HG03060 (cell line): ENCODE results near the gene C3orf18.

Experiments
- ATAC-seq: cut with Tn5 transposase; IDR thresholded peaks from one replicate; pipeline ENCODE4 v1.9.1; 2021; ENCODE audit warnings: low read depth, moderate number of reproducible peaks; ENCODE audit not compliant: unreplicated experiment

Gene C3orf18

GRCh38 chr3:50581459-50581842 is 13.9 kb upstream of the C3orf18 start:
- no peak for ATAC-seq

DNA sequence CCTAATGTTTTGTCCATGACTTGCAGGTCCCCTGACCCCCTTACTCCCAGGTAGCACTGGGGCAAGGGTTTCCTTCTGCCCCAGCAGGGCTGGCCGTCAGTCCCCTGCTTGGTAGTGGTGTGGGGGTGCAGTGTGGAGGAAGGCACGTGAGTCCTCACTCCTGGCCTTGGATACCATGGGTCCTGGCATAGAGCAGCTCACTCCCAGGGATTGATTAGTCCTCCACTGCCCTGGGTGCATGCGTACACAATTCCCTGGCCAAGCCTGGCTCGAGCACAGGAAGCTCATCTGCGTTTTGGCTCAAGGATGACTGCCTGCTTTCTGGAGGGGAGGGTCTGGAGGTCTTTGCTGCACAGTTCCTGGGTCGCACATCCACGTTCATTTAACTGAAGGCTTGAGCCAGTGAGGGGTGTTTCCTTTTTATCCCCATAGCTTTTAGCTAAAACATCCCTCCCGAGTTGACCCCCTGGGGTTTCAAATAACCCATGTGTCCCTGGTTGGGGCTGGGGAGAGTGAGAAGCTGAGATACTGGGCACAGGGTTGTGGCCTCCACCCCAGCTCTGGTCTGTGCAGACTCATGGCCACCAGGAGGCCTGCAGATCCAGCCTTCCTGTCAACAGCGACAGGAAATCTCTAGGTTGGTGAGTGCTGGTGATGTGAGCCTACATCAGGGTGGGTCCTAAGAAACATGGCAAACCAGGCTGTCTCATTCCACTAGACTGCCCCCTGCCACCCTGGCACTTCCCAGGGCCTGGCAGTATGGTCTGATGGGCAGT is 13.3 kb upstream of the C3orf18 start:
- no peak for ATAC-seq

- ATAC-seq: no peak
Measured at GRCh38 chr3:50577348-50577747, 9.8 kb upstream of the C3orf18 start.

- no peak for ATAC-seq
Measured at GRCh38 chr3:50575372-50575771, 7.8 kb upstream of the C3orf18 start.

DNA sequence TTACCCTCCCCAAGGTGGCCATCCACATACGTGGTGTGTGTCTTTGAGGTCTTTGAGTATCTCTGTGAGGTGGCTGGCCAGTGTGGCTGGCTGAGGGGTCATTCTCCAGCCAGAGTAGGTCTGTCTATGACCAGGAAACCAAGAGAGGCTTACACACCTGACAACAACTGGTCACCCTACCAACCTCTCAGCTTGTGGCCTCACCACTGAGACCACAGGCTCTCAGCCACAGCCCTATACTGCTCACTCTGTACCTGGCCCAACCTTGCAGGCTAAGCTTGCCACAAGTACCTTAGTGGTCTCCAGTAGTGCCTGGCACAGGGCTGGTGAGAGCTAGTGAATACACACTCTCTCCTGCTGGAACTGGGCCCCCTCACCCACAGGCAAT is 6.9 kb upstream of the C3orf18 start:
- no peak for ATAC-seq

- no peak for ATAC-seq
Measured at GRCh38 chr3:50573566-50574443, 6.3 kb upstream of the C3orf18 start.

GRCh38 chr3:50572801-50573371 is 5.3 kb upstream of the C3orf18 start:
- no peak for ATAC-seq

- ATAC-seq: no peak
Measured at GRCh38 chr3:50572158-50572557, 4.6 kb upstream of the C3orf18 start.

DNA sequence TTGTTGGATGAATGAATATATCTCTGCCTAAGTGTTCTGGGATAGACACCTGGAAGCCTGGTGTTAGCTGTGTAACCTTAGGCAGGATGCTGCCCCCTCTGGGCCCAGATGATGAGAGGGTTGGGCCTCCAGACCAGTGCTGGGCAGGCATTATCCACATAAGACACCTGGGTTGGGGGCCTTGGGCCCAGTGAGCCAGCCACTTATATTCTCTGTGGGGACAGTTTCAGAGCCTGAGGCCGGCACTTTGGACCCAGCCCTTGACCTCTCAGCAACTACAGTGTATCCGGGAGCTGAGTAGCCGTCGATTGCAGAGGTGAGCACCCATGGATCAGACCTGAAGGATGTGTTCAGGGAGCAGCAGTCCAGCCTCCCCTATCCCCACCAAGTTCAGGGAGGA is 3.9 kb upstream of the C3orf18 start:
- no peak for ATAC-seq

DNA sequence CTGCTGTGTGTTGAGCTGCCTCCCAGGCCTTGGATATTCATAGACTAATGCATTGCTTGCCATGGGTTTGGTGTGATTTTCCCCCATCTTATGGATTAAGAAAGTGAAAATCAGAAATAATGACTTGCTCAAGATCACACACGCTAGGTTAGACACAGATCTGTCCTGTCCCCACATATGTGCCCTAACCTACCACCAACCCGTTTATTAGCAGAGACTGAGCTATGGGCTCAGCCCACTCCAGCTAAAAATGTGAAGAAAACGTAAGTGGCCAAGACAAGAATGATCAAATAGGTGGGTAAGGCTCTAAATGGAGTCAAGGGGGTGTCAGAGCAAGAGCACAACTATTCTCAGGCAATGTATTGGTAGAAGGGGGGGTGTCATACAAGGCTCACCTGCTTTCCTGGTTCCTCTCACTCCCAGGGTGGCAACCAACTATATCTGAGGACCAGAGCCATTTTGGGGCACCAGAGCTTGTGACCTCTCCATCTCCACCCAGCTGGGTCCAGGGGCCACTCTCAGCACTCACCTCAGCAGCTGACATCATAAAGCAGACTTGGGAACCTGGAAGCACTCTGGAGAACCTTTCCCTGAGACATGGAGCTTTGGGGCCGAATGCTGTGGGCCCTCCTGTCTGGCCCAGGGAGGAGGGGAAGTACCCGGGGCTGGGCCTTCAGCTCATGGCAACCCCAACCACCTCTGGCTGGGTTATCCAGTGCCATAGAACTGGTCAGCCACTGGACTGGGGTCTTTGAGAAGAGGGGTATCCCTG is 3.1 kb upstream of the C3orf18 start:
- no peak for ATAC-seq

GRCh38 chr3:50568947-50569749 is 1.6 kb upstream of the C3orf18 start, which contains the start of gene HEMK1:
TSS of gene HEMK1 (plus strand) at chr3:50569522. CDS start at chr3:50571105, 1,583 bp downstream.
- peak; percentile 38 for ATAC-seq

GRCh38 chr3:50567011-50567385 is 549 bp downstream of the C3orf18 start:
- ATAC-seq: no peak

DNA sequence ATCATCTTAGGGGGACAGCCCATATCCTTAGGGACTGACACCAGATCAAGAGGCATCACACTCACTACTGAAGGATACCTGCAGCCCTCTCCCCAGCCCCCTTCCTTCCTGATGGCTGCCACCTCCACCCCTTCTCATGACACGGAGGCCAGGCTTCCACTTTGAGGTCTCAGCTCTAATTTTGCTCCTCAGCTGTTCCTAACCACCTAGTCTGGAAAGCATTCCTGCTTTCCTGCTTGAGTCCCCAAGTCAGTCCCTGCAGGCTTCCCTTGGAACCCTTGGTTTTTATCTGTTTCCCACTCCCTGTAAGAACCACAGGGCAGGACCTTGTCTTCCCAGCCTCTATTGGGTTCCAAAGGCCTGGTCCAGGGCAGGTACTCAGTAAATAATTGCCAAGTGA is 3.2 kb downstream of the C3orf18 start:
- ATAC-seq: no peak

DNA sequence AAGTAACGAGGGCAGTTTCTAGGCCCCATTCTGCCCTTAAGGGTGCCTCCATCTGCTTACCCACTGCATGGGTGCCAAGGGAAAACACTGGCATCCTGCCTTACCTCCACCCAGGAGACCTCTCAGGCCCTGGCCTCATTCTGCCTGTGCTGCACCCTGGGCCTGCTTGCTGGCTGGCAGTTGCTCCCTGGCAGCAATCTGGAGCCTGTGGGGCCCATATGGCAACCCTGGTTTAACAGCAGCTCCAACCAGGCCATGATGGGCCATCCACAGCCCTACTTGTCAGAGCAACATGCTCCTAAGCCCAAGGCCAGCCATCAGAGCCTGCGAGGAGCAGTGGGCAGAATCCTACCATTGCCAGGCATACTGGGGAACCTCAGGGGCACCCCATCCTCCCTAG is 3.7 kb downstream of the C3orf18 start:
- ATAC-seq: no peak

- no peak for ATAC-seq
Measured at GRCh38 chr3:50562861-50563260, 4.7 kb downstream of the C3orf18 start.

DNA sequence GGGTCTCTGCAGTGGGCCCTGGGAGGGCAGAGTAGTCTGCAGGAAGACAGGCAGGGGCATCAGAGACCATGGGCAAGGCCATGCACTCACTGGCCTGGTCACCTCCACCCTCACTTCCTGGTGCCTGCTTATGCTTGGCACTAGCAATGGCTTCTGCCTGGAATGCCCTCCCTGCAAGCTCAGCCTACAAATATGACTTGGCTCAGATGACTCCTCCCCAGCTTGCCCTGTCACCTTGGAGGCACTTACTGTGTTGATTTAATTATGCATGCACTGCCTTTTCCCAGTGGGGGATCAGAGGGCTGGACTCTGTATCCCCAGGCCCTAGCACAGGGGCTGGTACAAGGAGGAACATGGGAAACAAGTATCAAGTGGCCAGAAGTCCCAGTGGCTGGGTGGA is 7.8 kb downstream of the C3orf18 start:
- ATAC-seq: no peak

DNA sequence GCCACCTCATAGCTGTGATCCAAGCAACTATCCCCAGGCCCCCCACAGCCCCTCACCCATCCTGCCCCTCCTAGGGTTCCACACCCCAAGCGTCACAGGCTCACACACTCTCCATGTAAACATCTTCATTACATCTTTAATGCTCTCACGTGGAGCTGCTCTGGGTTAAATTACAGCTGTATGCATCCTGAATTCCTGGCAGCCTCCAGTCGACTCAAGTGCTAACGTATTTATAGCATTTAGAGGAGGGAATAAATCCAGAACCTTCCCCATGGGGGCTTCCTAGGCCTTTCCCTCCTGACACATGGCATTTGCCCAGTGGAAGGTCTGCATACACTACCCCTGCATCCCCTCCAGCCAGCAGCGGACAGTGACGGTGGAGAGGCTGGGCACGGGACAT is 9.6 kb downstream of the C3orf18 start:
- ATAC-seq: no peak

DNA sequence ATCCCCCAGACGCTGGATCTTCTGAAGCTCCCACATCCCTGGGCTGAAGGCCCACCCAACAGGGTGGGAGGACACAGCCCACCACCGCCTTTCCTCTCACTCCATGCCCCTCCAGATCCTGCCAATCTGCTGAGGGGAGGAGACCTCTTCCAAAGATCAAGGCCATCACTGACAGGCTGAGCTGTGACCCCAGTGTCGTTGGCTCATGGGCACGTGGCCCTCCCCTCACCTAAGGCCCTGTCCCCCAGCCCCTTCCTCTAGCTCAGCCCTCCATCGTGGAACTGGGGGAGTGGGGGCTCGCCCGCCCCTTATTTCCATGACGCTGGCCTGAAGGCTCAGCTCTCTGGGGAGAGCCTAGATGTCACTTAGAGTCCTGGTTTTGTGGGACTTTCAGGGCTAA is 10.4 kb downstream of the C3orf18 start:
- ATAC-seq: no peak

- ATAC-seq: no peak
Measured at GRCh38 chr3:50554553-50554952, 13.0 kb downstream of the C3orf18 start.

DNA sequence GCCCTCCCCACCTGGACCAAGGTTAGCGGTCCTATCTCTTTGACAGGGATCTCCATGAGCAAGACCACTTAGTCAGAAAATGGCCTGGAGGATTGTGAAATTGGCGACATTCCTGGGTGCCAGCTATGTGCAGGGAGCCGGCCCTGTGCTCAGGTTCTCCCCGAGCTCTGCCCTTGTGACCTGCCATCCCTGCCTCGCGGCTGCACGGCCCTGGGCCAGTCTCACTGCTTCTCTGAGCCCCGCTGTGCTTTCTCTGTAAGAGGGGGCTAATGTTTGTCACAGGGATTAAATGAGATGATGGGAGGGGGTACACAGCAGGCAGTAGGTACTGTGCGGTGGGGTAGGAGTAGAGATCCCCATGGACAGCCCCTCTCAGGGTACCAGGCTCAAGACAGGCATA is 14.9 kb downstream of the C3orf18 start:
- ATAC-seq: no peak
